Astrocyte of the cerebellum (primary cell): ENCODE results near the gene NTSR2.
A peak's percentile ranks its signal among the peaks of the same experiment; 100 is the strongest.

Experiments used
- DNase-seq: peaks from one replicate; pipeline ENCODE4 v3.0.0-alpha.2; 2011; ENCODE audit warnings: low read depth
- H3K4me3 ChIP-seq: 2 replicates; pipeline ENCODE4 v1.5.1; 2011; ENCODE audit warnings: mild to moderate bottlenecking, low read depth, low read length, moderate library complexity
- CTCF ChIP-seq: IDR thresholded peaks from 2 replicates; pipeline ENCODE4 v1.5.1; 2012; ENCODE audit warnings: low read length, low read depth, moderate library complexity, mild to moderate bottlenecking; ENCODE audit errors: missing control alignments
- in situ Hi-C: cut with HindIII; loops from 2 replicates; pipeline ENCODE4 v1.10.0; 2017; ENCODE audit warnings: low sequenced_read_pairs

NTSR2 gene

DNA sequence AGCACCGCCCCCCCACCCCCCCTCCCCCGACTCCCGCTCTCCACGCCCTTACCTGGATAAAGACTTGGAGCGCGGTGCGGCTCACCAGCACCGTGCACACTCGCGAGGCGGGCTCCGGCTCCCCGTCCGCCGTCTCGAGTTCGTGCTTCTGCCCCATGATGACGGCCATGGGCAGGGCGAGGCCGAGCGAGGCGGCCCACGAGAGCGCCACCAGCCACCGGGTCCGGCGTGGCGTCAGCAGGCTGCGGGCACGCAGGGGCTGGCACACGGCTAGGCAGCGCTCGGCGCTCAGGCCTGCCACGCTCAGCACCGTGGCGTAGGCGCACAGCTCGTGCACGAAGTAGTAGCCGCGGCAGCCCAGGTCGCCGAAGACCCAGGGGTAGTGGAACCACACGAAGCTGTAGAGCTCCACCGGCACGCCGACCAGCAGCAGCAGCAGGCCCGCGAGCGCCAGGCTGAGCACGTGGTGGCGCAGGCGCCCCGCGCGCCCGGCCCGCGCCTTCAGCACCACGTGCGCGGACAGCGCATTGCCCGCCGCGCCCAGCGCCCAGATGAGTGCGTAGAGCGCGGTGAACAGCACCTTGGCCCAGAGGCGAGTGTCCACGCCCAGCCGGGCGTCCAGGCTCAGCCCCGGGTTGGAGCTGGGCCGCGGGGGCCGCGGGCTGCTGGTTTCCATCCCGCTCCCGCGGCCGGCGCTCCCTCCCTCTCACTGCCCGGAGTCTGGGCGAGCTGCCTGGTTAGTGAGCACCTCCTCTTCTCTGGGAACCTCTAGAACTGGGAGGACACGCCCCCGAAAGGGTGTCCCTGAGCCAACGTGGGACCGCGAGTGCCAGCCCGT, at the start of gene NTSR2:
Gene NTSR2 (minus strand): TSS at position 742 of the 838 bp plus-strand sequence. CDS start 66 bp downstream, at position 676.
- in situ Hi-C loops: no loop called here
- no peak within 1 kb of the TSS for H3K4me3 ChIP-seq
- TF ChIP-seq CTCF: no peak
- DNase-seq: peak; percentile 13

DNA sequence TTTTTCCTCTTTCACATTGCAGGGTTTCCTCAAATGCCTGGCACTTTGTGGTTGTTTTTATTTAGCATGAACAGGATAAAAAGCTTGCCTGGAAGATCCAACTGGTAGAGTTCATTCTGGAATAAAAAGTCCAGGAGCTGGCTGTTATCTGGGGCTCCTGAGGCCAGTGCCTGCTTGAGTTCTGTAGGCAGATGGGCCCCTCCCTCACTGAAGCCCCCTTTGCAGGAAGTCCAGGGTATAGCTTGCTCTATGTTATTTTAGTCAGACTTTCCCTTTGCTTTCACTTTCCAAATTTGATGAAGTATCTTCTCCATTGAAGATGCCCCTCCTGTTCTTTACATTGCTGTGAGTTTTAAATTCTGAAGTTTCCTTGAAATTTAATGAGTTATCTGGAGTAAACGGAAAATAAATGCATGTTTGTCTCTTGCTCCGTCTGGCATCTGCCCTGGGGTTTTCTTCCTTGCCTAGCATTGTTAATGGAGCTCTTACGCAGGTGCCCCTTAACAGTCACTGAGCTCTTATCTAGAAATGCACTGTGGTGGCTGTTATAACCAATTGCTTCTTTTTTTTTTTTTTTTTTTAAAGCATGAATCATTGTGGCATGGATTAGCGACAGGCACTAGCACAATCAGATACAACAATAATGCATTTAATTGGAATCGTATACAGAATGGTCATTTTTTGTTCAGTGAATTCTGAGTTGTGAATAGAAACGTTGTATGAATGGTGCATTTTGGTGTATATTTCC, 49.4 kb upstream of the NTSR2 start:
- DNase-seq: no peak
- no peak for TF ChIP-seq CTCF
- in situ Hi-C loops: no loop called here
- no peak overlapping the region for H3K4me3 ChIP-seq

- DNase-seq: no peak
- TF ChIP-seq CTCF: no peak
- no peak overlapping the region for H3K4me3 ChIP-seq
- in situ Hi-C loops: no loop called here
Observed at GRCh38 chr2:11718606-11719005, 48.6 kb upstream of the NTSR2 start.

GRCh38 chr2:11717623-11718022, 47.6 kb upstream of the NTSR2 start:
- no peak for DNase-seq
- TF ChIP-seq CTCF: no peak
- in situ Hi-C loops: no loop called here
- no peak overlapping the region for H3K4me3 ChIP-seq

- no peak overlapping the region for H3K4me3 ChIP-seq
- TF ChIP-seq CTCF: no peak
- no peak for DNase-seq
- in situ Hi-C loops: no loop called here
Observed at GRCh38 chr2:11716689-11717321, 46.8 kb upstream of the NTSR2 start.

DNA sequence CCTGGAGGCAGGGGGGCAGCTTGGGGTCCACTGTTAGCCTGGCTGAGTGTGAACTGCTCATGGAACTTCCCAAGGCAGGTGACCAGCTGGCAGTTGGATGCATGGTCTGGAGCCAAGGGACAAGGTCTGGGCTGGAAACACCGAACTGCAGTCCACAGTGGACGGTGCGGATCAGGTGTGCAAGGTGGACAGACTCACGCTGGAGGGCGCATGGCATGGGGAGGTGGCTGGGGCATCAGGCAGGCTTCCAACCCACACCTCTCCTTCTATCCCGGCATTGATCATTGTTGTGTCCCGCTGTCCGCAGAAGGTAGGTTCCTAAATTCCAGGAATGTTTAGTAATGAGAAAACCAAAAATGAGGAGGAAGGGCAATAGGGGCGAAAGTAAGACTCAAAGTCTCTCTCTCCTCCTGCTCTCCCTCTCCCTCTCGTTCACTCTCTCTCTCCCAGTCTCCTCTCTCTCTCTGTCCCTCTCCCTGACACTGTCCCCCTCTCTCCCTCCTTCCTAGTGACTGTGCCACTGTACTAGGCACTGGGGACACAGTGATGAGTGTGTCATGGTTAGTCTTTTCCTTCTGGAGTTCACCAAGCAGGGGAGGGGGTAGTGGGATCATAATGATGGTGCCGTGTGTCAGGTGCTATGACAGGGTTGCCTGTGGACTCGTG, 46.1 kb upstream of the NTSR2 start:
- no peak for TF ChIP-seq CTCF
- in situ Hi-C loops: no loop called here
- DNase-seq: no peak
- H3K4me3 ChIP-seq: no peak overlapping the region
